Kidney (tissue), 14 donors: Measurements from ENCODE around the gene HLA-DMB. TPM values are rescaled to one million over a fixed set of nuclear protein-coding genes. Genes with fewer than 3 reads are reported as not detected.

ENCODE experiments used
- DNase-seq, 5 donors: peaks; one replicate each; pipeline ENCODE4 v3.0.0-alpha.2; 2013 to 2020
- FAIRE-seq: peaks from 2 replicates; lab custom pipeline; 2012; peaks lifted over from hg19 to GRCh38; lab: Jason Lieb, UNC
- H3K27ac ChIP-seq, 2 donors: one replicate each; pipeline ENCODE4 v1.7.0; 2013; ENCODE audit warnings: low read depth in 2 of 2, low read length in 2 of 2, inconsistent platforms in 1 of 2
- H3K27me3 ChIP-seq: one replicate; pipeline ENCODE4 v1.7.1; 2013; ENCODE audit warnings: low read length, inconsistent platforms; ENCODE audit not compliant: control insufficient read depth, insufficient read depth
- H3K36me3 ChIP-seq, 3 donors: one replicate each; pipeline versions ENCODE4 v1.7.0 to v1.7.1; 2013; ENCODE audit warnings: low read length in 3 of 3, control low read depth in 1 of 3, inconsistent platforms in 1 of 3; ENCODE audit not compliant: insufficient read depth in 3 of 3, control insufficient read depth in 2 of 3
- H3K4me1 ChIP-seq, 3 donors: one replicate each; pipeline versions ENCODE4 v1.7.0 to v1.7.1; 2013; ENCODE audit warnings: low read length in 3 of 3, inconsistent platforms in 1 of 3, low read depth in 1 of 3; ENCODE audit not compliant: control insufficient read depth in 2 of 3, insufficient read depth in 2 of 3
- H3K4me3 ChIP-seq, 3 donors: one replicate each; pipeline versions ENCODE4 v1.7.0 to v1.8.1; 2013; ENCODE audit warnings: low read length in 3 of 3, control low read depth in 1 of 3, inconsistent platforms in 1 of 3
- H3K9ac ChIP-seq, 3 donors: one replicate each; pipeline versions ENCODE4 v1.7.0 to v1.7.1; 2013; ENCODE audit warnings: low read length in 3 of 3, control low read depth in 1 of 3, inconsistent platforms in 1 of 3
- H3K9me3 ChIP-seq, 3 donors: one replicate each; pipeline versions ENCODE4 v1.7.0 to v1.7.1; 2013; ENCODE audit warnings: low read length in 3 of 3, control low read depth in 1 of 3, inconsistent platforms in 1 of 3; ENCODE audit not compliant: control insufficient read depth in 2 of 3, insufficient read depth in 1 of 3
- intact Hi-C: fragments of 100-400 bp; cut with DNase I; formaldehyde crosslinking; loops from one replicate; pipeline ENCODE4 v1.11.1; 2022
- polyA plus RNA-seq: library from polyadenylated mRNA; stranded (reverse); fragments of 350-450 nt; fragmentation: Illumina TruSeq; extraction: RNeasy Lipid Tissue Mini Kit (QIAGEN cat#74804); gene quantifications from one replicate; pipeline ENCODE4 v1.2.3, GENCODE V29; 2014; ENCODE audit warnings: low read depth, low replicate concordance; ENCODE audit not compliant: insufficient read depth
- total RNA-seq: library from RNA; stranded (reverse); fragmentation: NEBNext Ultra II Directional; extraction: Animal tissue kit (Norgen Biotek cat#: 25700); gene quantifications from one replicate; pipeline ENCODE4 v1.2.1, GENCODE V29; 2021
- TF ChIP-seq, protein P1 (sequence below): IDR thresholded peaks from 3 replicates; pipeline ENCODE4 v1.5.1; 2012; ENCODE audit warnings: mild to moderate bottlenecking, moderate library complexity, borderline replicate concordance; ENCODE audit not compliant: insufficient read depth; ENCODE audit errors: extremely low read depth
- donor health status: control.
- donor health status: control.
- donor health status: control.
- donor health status: control.
- donor health status: control.
- donor health status: DM: yes; HTN: yes; CAD: no.
- donor health status: Normal renal cell carcinoma (clear cell type).

HLA-DMB gene
- total and polyA plus RNA-seq, 2 donors from 2014 or later = 45.5 to 78.0 TPM

GRCh38 chr6:32968867-32969684 lies 28.2 kb upstream of the HLA-DMB start:
- peak overlapping the region; percentile 86 to 99 (median 90) for H3K4me3 ChIP-seq
- TF ChIP-seq, protein P1, sequence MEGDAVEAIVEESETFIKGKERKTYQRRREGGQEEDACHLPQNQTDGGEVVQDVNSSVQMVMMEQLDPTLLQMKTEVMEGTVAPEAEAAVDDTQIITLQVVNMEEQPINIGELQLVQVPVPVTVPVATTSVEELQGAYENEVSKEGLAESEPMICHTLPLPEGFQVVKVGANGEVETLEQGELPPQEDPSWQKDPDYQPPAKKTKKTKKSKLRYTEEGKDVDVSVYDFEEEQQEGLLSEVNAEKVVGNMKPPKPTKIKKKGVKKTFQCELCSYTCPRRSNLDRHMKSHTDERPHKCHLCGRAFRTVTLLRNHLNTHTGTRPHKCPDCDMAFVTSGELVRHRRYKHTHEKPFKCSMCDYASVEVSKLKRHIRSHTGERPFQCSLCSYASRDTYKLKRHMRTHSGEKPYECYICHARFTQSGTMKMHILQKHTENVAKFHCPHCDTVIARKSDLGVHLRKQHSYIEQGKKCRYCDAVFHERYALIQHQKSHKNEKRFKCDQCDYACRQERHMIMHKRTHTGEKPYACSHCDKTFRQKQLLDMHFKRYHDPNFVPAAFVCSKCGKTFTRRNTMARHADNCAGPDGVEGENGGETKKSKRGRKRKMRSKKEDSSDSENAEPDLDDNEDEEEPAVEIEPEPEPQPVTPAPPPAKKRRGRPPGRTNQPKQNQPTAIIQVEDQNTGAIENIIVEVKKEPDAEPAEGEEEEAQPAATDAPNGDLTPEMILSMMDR = no peak
- FAIRE-seq = no peak
- intact Hi-C loops = no loop called here
- peak overlapping the region; percentile 100 for H3K27ac ChIP-seq
- peak overlapping the region; percentile 82 to 100 (median 99) for H3K9ac ChIP-seq
- DNase-seq = peak; percentile 76 to 92 (median 91)
- peaks cover 10 to 13% (median 11%) of the 10 kb centered on the region in 3 donors for H3K4me1 ChIP-seq
- no peaks in the 10 kb centered on the region for H3K9me3 ChIP-seq
- no peaks in the 10 kb centered on the region for H3K27me3 ChIP-seq
- peaks cover 2 to 16% (median 2%) of the 10 kb centered on the region in 3 donors for H3K36me3 ChIP-seq

- no peaks in the 10 kb centered on the region for H3K9me3 ChIP-seq
- DNase-seq (peak; percentile 98 to 99 (median 99)), FAIRE-seq (no peak)
- H3K4me1 ChIP-seq = peaks cover 10 to 16% (median 11%) of the 10 kb centered on the region in 3 donors
- peak within 1 kb of the TSS; percentile 86 to 99 (median 90) for H3K4me3 ChIP-seq
- peak within 1 kb of the TSS; percentile 100 for H3K27ac ChIP-seq
- TF ChIP-seq, protein P1 = no peak
- peaks cover 2 to 10% (median 2%) of the 10 kb centered on the region in 3 donors for H3K36me3 ChIP-seq
- intact Hi-C loops = no loop called here
- no peaks in the 10 kb centered on the region for H3K27me3 ChIP-seq
- peak within 1 kb of the TSS; percentile 82 to 100 (median 99) for H3K9ac ChIP-seq
Measured at GRCh38 chr6:32968093-32968866, 27.5 kb upstream of the HLA-DMB start, which contains the start of gene BRD2. TSS of gene BRD2 (plus strand) at chr6:32968594. CDS start at chr6:32972899, 4,305 bp downstream.

GRCh38 chr6:32967151-32968091 lies 26.6 kb upstream of the HLA-DMB start:
- Histone ChIP-seq H3K4me3 (peak overlapping the region; percentile 81 to 99 (median 84)), H3K27me3 (no peaks in the 10 kb centered on the region), H3K4me1 (peaks cover 10 to 16% (median 11%) of the 10 kb centered on the region in 3 donors), H3K36me3 (peaks cover 0 to 1% (median 0%) of the 10 kb centered on the region in 3 donors), H3K27ac (peak overlapping the region; percentile 100), H3K9me3 (no peaks in the 10 kb centered on the region), H3K9ac (peak overlapping the region; percentile 63 to 100 (median 98))
- TF ChIP-seq, protein P1 = peak; percentile 47
- DNase-seq (peak in 3 of 5 donors; percentile 40 to 84 (median 72)), FAIRE-seq (no peak)
- intact Hi-C loops = no loop called here
